Peyer's patch (tissue), 4 donors: ENCODE results near the gene OR14A16. TPM values are rescaled to one million over a fixed set of nuclear protein-coding genes. Genes with fewer than 3 reads are reported as not detected.

Source experiments
- DNase-seq, 3 donors: peaks; one replicate each; pipeline ENCODE4 v3.0.0-alpha.2; 2017 to 2019
- H3K27ac ChIP-seq, 4 donors: fragments of 200-600 bp; sonication (generic); one replicate each; pipeline ENCODE4 v1.5.1; 2016 to 2019
- H3K27me3 ChIP-seq, 2 donors: fragments of 200-600 bp; sonication (generic); one replicate each; pipeline ENCODE4 v1.5.1; 2019
- H3K36me3 ChIP-seq, 3 donors: fragments of 200-600 bp; sonication (generic); one replicate each; pipeline ENCODE4 v1.5.1; 2016 to 2019
- H3K4me1 ChIP-seq, 4 donors: fragments of 200-600 bp; sonication (generic); one replicate each; pipeline ENCODE4 v1.5.1; 2016 to 2019
- H3K4me3 ChIP-seq, 4 donors: fragments of 200-600 bp; sonication (generic); 1 replicate in 3 of 4; 2 replicates in 1 of 4; pipeline ENCODE4 v1.5.1; 2016 to 2019; ENCODE audit warnings: mild to moderate bottlenecking in 1 of 4
- H3K9me3 ChIP-seq, 4 donors: fragments of 200-600 bp; sonication (generic); one replicate each; pipeline ENCODE4 v1.5.1; 2016 to 2019; ENCODE audit warnings: mild to moderate bottlenecking in 1 of 4
- CTCF ChIP-seq, 6 experiments: fragments of 450-650 bp in 4 of 6; fragments of 200-600 bp in 2 of 6; sonication (generic) in 1 of 6; IDR thresholded peaks; one replicate each; pipeline ENCODE4 v1.5.1; 2017 to 2019; ENCODE audit warnings: antibody characterized with exemption in 6 of 6, mild to moderate bottlenecking in 3 of 6, moderate library complexity in 1 of 6
- POLR2A ChIP-seq, 2 donors: fragments of 450-650 bp; IDR thresholded peaks; one replicate each; pipeline ENCODE4 v1.5.1; 2017; ENCODE audit warnings: antibody characterized with exemption in 2 of 2, mild to moderate bottlenecking in 2 of 2, moderate library complexity in 2 of 2
- total RNA-seq, 4 donors: library from RNA; depleted of rRNA; stranded (reverse); fragments of >200 nt; gene quantifications; one replicate each; pipeline ENCODE4 v1.1.0, GENCODE V29; 2016

OR14A16 gene
- total RNA-seq, 4 donors from 2014 or later, result not detected

DNA sequence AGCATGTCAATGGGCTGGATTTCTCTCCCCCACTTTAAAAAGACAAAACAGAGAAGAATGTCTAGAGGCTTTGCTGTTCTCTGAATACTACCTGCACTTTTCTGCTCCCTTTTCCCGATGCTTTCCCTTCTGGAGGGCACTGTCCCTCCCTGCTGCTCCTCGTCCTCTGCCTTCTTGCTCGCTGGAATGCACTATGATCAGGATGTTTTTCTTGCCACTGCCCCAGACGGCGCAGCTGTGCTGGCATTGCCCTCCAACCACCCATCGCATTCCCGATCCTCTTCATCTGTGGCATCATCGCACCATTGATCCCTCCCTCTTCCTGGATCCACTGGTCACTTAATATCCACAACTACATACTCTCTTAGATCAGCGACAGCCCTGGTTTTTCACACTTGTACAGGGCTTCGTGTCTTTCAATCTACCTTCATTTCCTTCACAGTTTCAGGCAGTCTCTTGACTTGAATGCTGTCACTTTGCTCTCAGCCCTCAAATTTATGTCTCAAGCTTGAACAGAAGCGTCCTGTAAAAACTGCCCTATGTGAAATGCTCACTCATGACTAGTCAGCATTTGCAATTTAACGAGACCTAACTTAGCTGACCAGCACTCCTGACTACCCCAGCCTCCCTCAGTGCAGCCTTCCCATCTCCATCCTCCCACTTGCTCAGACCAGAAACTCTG lies 21.2 kb upstream of the OR14A16 start:
- no peak for TF ChIP-seq CTCF (IDR thresholded peaks at IDR 0.05)
- no peak for TF ChIP-seq POLR2A (IDR thresholded peaks at IDR 0.05)
- Histone ChIP-seq H3K27me3 (no peaks in the 10 kb centered on the region), H3K4me1 (no peaks in the 10 kb centered on the region), H3K9me3 (no peaks in the 10 kb centered on the region), H3K36me3 (no peaks in the 10 kb centered on the region), H3K4me3 (no peak overlapping the region), H3K27ac (no peak overlapping the region)
- no peak for DNase-seq

DNA sequence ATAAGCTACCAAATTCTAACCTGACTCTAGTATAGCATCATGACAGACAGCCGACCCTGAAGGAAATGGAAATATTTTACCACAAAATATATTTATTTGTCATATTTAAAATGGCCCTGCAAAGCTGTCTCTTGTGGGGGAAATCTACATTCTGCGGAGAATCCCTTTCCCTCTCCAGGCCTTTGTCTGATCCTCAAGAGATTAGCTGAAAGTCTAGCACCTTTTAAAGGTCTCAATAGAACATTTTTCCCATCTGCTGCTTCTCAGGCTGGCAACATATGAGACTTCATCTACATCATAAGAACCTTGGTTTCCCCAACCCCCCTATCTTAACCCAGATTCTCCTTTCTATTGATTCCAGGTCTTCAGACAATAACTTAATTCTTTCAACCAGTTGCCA lies 19.5 kb upstream of the OR14A16 start:
- Histone ChIP-seq H3K36me3 (no peaks in the 10 kb centered on the region), H3K9me3 (no peaks in the 10 kb centered on the region), H3K27ac (no peak overlapping the region), H3K4me3 (no peak overlapping the region), H3K4me1 (no peaks in the 10 kb centered on the region), H3K27me3 (no peaks in the 10 kb centered on the region)
- no peak for DNase-seq
- no peak for TF ChIP-seq POLR2A (IDR thresholded peaks at IDR 0.05)
- no peak for TF ChIP-seq CTCF (IDR thresholded peaks at IDR 0.05)

DNA sequence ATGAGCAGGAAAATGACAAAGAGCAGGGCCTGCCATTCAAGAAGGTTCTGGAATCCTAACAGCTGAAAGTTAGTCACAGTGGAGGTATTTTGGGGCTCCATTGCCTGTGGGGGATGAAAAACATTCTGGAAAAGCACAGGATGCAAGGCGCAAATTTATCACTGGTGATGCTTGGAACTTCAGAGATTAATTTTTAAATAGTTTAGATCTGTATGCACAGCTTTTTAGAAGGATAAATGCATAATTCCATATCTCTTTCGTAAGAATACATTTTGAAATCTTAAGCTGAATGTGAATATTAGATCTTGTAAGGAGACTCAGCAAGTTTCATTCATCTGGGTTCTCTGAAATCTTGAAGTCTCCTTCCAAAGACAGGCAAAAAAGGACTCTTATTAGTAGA lies 17.9 kb upstream of the OR14A16 start, which contains the start of gene OR11L1:
OR11L1 (minus strand) TSS at position 101 of the 400 bp plus-strand sequence; CDS start at position 101, 0 bp downstream.
- TF ChIP-seq POLR2A (IDR thresholded peaks at IDR 0.05), result no peak
- no peak for TF ChIP-seq CTCF (IDR thresholded peaks at IDR 0.05)
- Histone ChIP-seq H3K27ac (no peak within 1 kb of the TSS), H3K36me3 (no peaks in the 10 kb centered on the region), H3K4me3 (no peak within 1 kb of the TSS), H3K27me3 (no peaks in the 10 kb centered on the region), H3K4me1 (no peaks in the 10 kb centered on the region), H3K9me3 (no peaks in the 10 kb centered on the region)
- no peak for DNase-seq

GRCh38 chr1:247840818-247841217 lies 16.9 kb upstream of the OR14A16 start:
- Histone ChIP-seq H3K4me1 (no peaks in the 10 kb centered on the region), H3K27ac (no peak overlapping the region), H3K9me3 (no peaks in the 10 kb centered on the region), H3K36me3 (no peaks in the 10 kb centered on the region), H3K27me3 (no peaks in the 10 kb centered on the region), H3K4me3 (no peak overlapping the region)
- TF ChIP-seq CTCF (IDR thresholded peaks at IDR 0.05), result no peak
- no peak for TF ChIP-seq POLR2A (IDR thresholded peaks at IDR 0.05)
- DNase-seq, result no peak

DNA sequence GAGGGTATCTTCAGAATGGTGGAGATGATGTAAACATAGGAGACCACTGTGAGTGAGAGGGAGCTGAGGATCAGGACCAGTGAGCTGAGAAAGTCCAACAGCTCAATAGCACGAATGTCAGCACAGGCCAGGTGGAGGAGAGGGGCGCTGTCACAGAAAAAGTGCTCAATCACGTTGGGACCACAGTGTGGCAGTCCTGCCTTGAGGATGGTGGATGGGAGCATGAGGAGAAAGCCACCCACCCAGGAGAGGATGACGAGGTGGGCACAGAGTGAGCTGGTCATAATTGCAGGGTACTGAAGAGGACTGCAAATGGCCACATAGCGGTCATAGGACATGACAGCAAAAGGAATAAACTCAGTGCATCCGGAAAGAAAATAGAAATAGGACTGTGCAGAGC lies 9.7 kb upstream of the OR14A16 start:
- Histone ChIP-seq H3K4me1 (no peaks in the 10 kb centered on the region), H3K9me3 (no peaks in the 10 kb centered on the region), H3K4me3 (no peak overlapping the region), H3K27ac (no peak overlapping the region), H3K36me3 (no peaks in the 10 kb centered on the region), H3K27me3 (no peaks in the 10 kb centered on the region)
- no peak for TF ChIP-seq CTCF (IDR thresholded peaks at IDR 0.05)
- no peak for TF ChIP-seq POLR2A (IDR thresholded peaks at IDR 0.05)
- DNase-seq, result no peak
